CD4-positive, alpha-beta memory T cell (primary cell): ENCODE data around the gene DAZAP2. TPM values are rescaled to one million over a fixed set of nuclear protein-coding genes. Genes with fewer than 3 reads are reported as not detected.
A peak's percentile ranks its signal among the peaks of the same experiment; 100 is the strongest.
"Not testable (repeated sequence)": the region's sequence is repeated elsewhere in the genome, so short reads cannot be mapped to it uniquely, and the experiment has no call there.

Experiments
- CTCF ChIA-PET: fragments of 350-600 bp; sonication (Branson Sonifier 250); formaldehyde crosslinking; loops from one replicate; lab custom pipeline; 2021; ENCODE audit warnings: inconsistent platforms; ENCODE audit not compliant: partially characterized antibody; lab: Charles Lee
- POLR2A ChIA-PET: fragments of 350-600 bp; sonication (Branson Sonifier 250); formaldehyde crosslinking; loops from one replicate; lab custom pipeline; 2021; ENCODE audit not compliant: partially characterized antibody; lab: Charles Lee
- DNase-seq, 5 donors: peaks; one replicate each; pipeline versions ENCODE4 v3.0.0 to v3.0.0-alpha.2; 2020 to 2022; ENCODE audit warnings: mixed read lengths in 1 of 5
- H3K27ac ChIP-seq: one replicate; pipeline ENCODE4 v1.7.0; 2013; ENCODE audit warnings: low read depth, low read length
- H3K27me3 ChIP-seq: 2 replicates; pipeline ENCODE4 v1.7.0; 2013; ENCODE audit warnings: mild to moderate bottlenecking, low read length, moderate library complexity; ENCODE audit not compliant: insufficient read depth
- H3K36me3 ChIP-seq: 2 replicates; pipeline ENCODE4 v1.7.0; 2013; ENCODE audit warnings: mild to moderate bottlenecking, low read length, moderate library complexity; ENCODE audit not compliant: insufficient read depth
- H3K4me1 ChIP-seq: 2 replicates; pipeline ENCODE4 v1.7.0; 2013; ENCODE audit warnings: mild to moderate bottlenecking, low read length, moderate library complexity; ENCODE audit not compliant: insufficient read depth
- H3K4me3 ChIP-seq, 2 donors: one replicate each; pipeline ENCODE4 v1.7.0; 2013; ENCODE audit warnings: low read length in 2 of 2, mild to moderate bottlenecking in 1 of 2
- H3K9me3 ChIP-seq, 2 donors: one replicate each; pipeline ENCODE4 v1.7.0; 2013; ENCODE audit warnings: low read length in 2 of 2, control low read depth in 1 of 2; ENCODE audit not compliant: control insufficient read depth in 1 of 2
- H3K27ac Mint-ChIP-seq, 7 donors: one replicate each; pipeline ENCODE4 v1.8.0; 2020 to 2021; ENCODE audit warnings: mixed read lengths in 7 of 7, mild to moderate bottlenecking in 6 of 7, inconsistent platforms in 3 of 7, moderate library complexity in 3 of 7
- H3K27me3 Mint-ChIP-seq, 2 donors: one replicate each; pipeline ENCODE4 v1.8.0; 2020 to 2021; ENCODE audit warnings: mixed read lengths in 2 of 2
- H3K36me3 Mint-ChIP-seq, 2 donors: one replicate each; pipeline ENCODE4 v1.8.0; 2020 to 2021; ENCODE audit warnings: mixed read lengths in 2 of 2, inconsistent platforms in 1 of 2, mild to moderate bottlenecking in 1 of 2
- H3K4me1 Mint-ChIP-seq, 4 donors: one replicate each; pipeline ENCODE4 v1.8.0; 2020 to 2021; ENCODE audit warnings: mixed read lengths in 4 of 4, mild to moderate bottlenecking in 1 of 4
- H3K4me3 Mint-ChIP-seq, 8 donors: one replicate each; pipeline ENCODE4 v1.8.0; 2020 to 2021; ENCODE audit warnings: mixed read lengths in 8 of 8, mild to moderate bottlenecking in 7 of 8, moderate library complexity in 6 of 8, inconsistent platforms in 3 of 8
- H3K9me3 Mint-ChIP-seq, 8 donors: one replicate each; pipeline ENCODE4 v1.8.0; 2020 to 2021; ENCODE audit warnings: mixed read lengths in 8 of 8, mild to moderate bottlenecking in 5 of 8, inconsistent platforms in 3 of 8, moderate library complexity in 1 of 8
- intact Hi-C: fragments of 100-400 bp; cut with micrococcal nuclease; formaldehyde crosslinking; loops from one replicate; pipeline ENCODE4 v1.15.1; 2023
- polyA plus RNA-seq, 2 donors: library from polyadenylated mRNA; unstranded; fragments of 300-500 nt; fragmentation: Illumina TruSeq; gene quantifications; one replicate each; pipeline ENCODE4 v1.2.3, GENCODE V29; 2021
- total RNA-seq, 2 experiments: library from RNA; stranded (reverse); gene quantifications; one replicate each; pipeline ENCODE4 v1.2.3, GENCODE V29; 2021

DAZAP2 gene
- total and polyA plus RNA-seq, 4 experiments from 2014 or later, result 275 to 2,333 (median 804) TPM

- peak overlapping the region; percentile 91 for H3K27ac ChIP-seq
- no peaks in the 10 kb centered on the region for H3K27me3 ChIP-seq
- no peaks in the 10 kb centered on the region for H3K27me3 Mint-ChIP-seq
- peak overlapping the region; percentile 74 to 92 (median 89) for H3K27ac Mint-ChIP-seq
- no peak for DNase-seq
- H3K4me3 ChIP-seq, result peak overlapping the region in 1 of 2 donors; percentile 99
- POLR2A ChIA-PET, result interaction anchor here (0.6 to 5.1 kb wide), 10 partner anchors 13 to 604 kb away, joined by 3 to 177 read pairs (median 16); partner anchors contain the start of genes ATF1, BIN2, CSRNP2 and DAZAP2
- no peaks in the 10 kb centered on the region for H3K9me3 Mint-ChIP-seq
- CTCF ChIA-PET, result interaction anchor here (1.0 to 3.0 kb wide), 5 partner anchors 22 to 125 kb away, joined by 3 to 14 read pairs (median 5); partner anchors contain the start of gene DAZAP2
- H3K4me1 Mint-ChIP-seq, result peaks cover 17 to 37% (median 27%) of the 10 kb centered on the region in 4 donors
- H3K4me3 Mint-ChIP-seq, result peak overlapping the region; percentile 51 to 87 (median 82)
- peaks cover 3 to 6% of the 10 kb centered on the region in 2 donors for H3K36me3 Mint-ChIP-seq
- H3K36me3 ChIP-seq, result no peaks in the 10 kb centered on the region
- intact Hi-C loops, result no loop called here
- peaks cover 25% of the 10 kb centered on the region for H3K4me1 ChIP-seq
- H3K9me3 ChIP-seq, result no peaks in the 10 kb centered on the region
These were observed 22.0 kb upstream of the DAZAP2 start for GRCh38 chr12:51216642-51217041.

GRCh38 chr12:51217133-51217967, 21.3 kb upstream of the DAZAP2 start:
- intact Hi-C loops, result no loop called here
- peak overlapping the region; percentile 82 to 96 (median 94) for H3K4me3 Mint-ChIP-seq
- Histone ChIP-seq H3K27ac (peak overlapping the region; percentile 91), H3K4me1 (peaks cover 25% of the 10 kb centered on the region), H3K27me3 (no peaks in the 10 kb centered on the region), H3K9me3 (no peaks in the 10 kb centered on the region), H3K4me3 (peak overlapping the region in 1 of 2 donors; percentile 99), H3K36me3 (no peaks in the 10 kb centered on the region)
- H3K36me3 Mint-ChIP-seq, result peaks cover 3 to 6% of the 10 kb centered on the region in 2 donors
- DNase-seq, result peak; percentile 41 to 70 (median 51)
- H3K27ac Mint-ChIP-seq, result peak overlapping the region; percentile 94 to 99 (median 97)
- H3K9me3 Mint-ChIP-seq, result no peaks in the 10 kb centered on the region
- H3K4me1 Mint-ChIP-seq, result peaks cover 18 to 37% (median 28%) of the 10 kb centered on the region in 4 donors
- H3K27me3 Mint-ChIP-seq, result no peaks in the 10 kb centered on the region
- ChIA-PET POLR2A (interaction anchor here (0.6 to 5.1 kb wide), 33 partner anchors 9 to 1597 kb away, joined by 3 to 177 read pairs (median 4); partner anchors contain the start of genes ATF1, BIN2, CSRNP2 and DAZAP2), CTCF (interaction anchor here (1.0 to 3.0 kb wide), 12 partner anchors 12 to 124 kb away, joined by 3 to 14 read pairs (median 4); partner anchors contain the start of gene DAZAP2)

- peaks cover 25% of the 10 kb centered on the region for H3K4me1 ChIP-seq
- peak within 1 kb of the TSS; percentile 90 to 96 (median 94) for H3K4me3 Mint-ChIP-seq
These were observed 20.5 kb upstream of the DAZAP2 start, which contains the start of gene POU6F1 for GRCh38 chr12:51217968-51218606. Gene POU6F1, minus strand, starts transcription at chr12:51218062. Its CDS starts 11,226 bp downstream, at chr12:51206836.

GRCh38 chr12:51218607-51219161, 19.9 kb upstream of the DAZAP2 start:
- Histone ChIP-seq H3K36me3 (no peaks in the 10 kb centered on the region), H3K9me3 (no peaks in the 10 kb centered on the region), H3K27ac (peak overlapping the region; percentile 91), H3K27me3 (no peaks in the 10 kb centered on the region), H3K4me1 (peaks cover 25% of the 10 kb centered on the region), H3K4me3 (peak overlapping the region; percentile 90 to 99)
- POLR2A ChIA-PET, result interaction anchor here (0.7 to 5.1 kb wide), 29 partner anchors 8 to 1107 kb away, joined by 3 to 177 read pairs (median 4); partner anchors contain the start of genes ATF1, BIN2, COX14 and CSRNP2
- Mint-ChIP-seq H3K36me3 (peaks cover 3 to 6% of the 10 kb centered on the region in 2 donors), H3K27ac (peak overlapping the region; percentile 94 to 99 (median 97)), H3K4me1 (peaks cover 19 to 39% (median 29%) of the 10 kb centered on the region in 4 donors), H3K9me3 (peaks cover 0 to 2% (median 0%) of the 10 kb centered on the region in 8 donors), H3K27me3 (no peaks in the 10 kb centered on the region), H3K4me3 (peak overlapping the region; percentile 90 to 96 (median 94))
- intact Hi-C loops, result loop anchor here (1.0 kb wide), 3 partner anchors 20 to 170 kb away; partner anchors contain the start of genes DAZAP2, LETMD1 and TFCP2
- CTCF ChIA-PET, result interaction anchor here (0.6 to 3.0 kb wide), 15 partner anchors 12 to 192 kb away, joined by 3 to 14 read pairs (median 4); partner anchors contain the start of genes DAZAP2 and SLC11A2
- DNase-seq, result no peak

More at GRCh38 chr12:51217968-51218606, 20.5 kb upstream of the DAZAP2 start, which contains the start of gene POU6F1:
- Mint-ChIP-seq H3K27ac (peak within 1 kb of the TSS; percentile 94 to 99 (median 97)), H3K9me3 (peaks cover 0 to 2% (median 0%) of the 10 kb centered on the region in 8 donors), H3K27me3 (no peaks in the 10 kb centered on the region), H3K4me1 (peaks cover 19 to 39% (median 29%) of the 10 kb centered on the region in 4 donors), H3K36me3 (peaks cover 3 to 6% of the 10 kb centered on the region in 2 donors)
- H3K27ac ChIP-seq, result peak within 1 kb of the TSS; percentile 91
- H3K27me3 ChIP-seq, result no peaks in the 10 kb centered on the region
- H3K36me3 ChIP-seq, result no peaks in the 10 kb centered on the region
- H3K4me3 ChIP-seq, result peak within 1 kb of the TSS; percentile 90 to 99
- intact Hi-C loops, result loop anchor here (1.0 kb wide), 3 partner anchors 20 to 170 kb away; partner anchors contain the start of genes DAZAP2, LETMD1 and TFCP2
- ChIA-PET POLR2A (interaction anchor here (0.6 to 5.1 kb wide), 38 partner anchors 9 to 1598 kb away, joined by 3 to 177 read pairs (median 4); partner anchors contain the start of genes ATF1, BIN2, COX14 and CSRNP2), CTCF (interaction anchor here (0.6 to 3.0 kb wide), 14 partner anchors 12 to 192 kb away, joined by 3 to 14 read pairs (median 4); partner anchors contain the start of genes DAZAP2 and SLC11A2)
- peak; percentile 76 to 82 (median 80) for DNase-seq
- no peaks in the 10 kb centered on the region for H3K9me3 ChIP-seq

- peaks cover 19 to 36% (median 27%) of the 10 kb centered on the region in 4 donors for H3K4me1 Mint-ChIP-seq
- peak overlapping the region; percentile 48 to 97 (median 94) for H3K27ac Mint-ChIP-seq
- no peaks in the 10 kb centered on the region for H3K27me3 Mint-ChIP-seq
- Histone ChIP-seq H3K9me3 (no peaks in the 10 kb centered on the region), H3K4me1 (peaks cover 25% of the 10 kb centered on the region), H3K27ac (no peak overlapping the region), H3K36me3 (no peaks in the 10 kb centered on the region), H3K27me3 (no peaks in the 10 kb centered on the region), H3K4me3 (no peak overlapping the region)
- H3K9me3 Mint-ChIP-seq, result peaks cover 0 to 2% (median 0%) of the 10 kb centered on the region in 8 donors
- peaks cover 1 to 4% of the 10 kb centered on the region in 2 donors for H3K36me3 Mint-ChIP-seq
- peak overlapping the region; percentile 50 to 96 (median 93) for H3K4me3 Mint-ChIP-seq
- ChIA-PET POLR2A (interaction anchor here (1.2 to 5.1 kb wide), 4 partner anchors 21 to 1108 kb away, joined by 3 to 177 read pairs (median 8); partner anchors contain the start of genes COX14 and DAZAP2), CTCF (interaction anchor here (0.8 to 2.8 kb wide), 4 partner anchors 16 to 28 kb away, joined by 3 to 9 read pairs (median 6); partner anchors contain the start of gene DAZAP2)
- DNase-seq, result no peak
- intact Hi-C loops, result no loop called here
These were observed 19.3 kb upstream of the DAZAP2 start for GRCh38 chr12:51219322-51219721.

GRCh38 chr12:51219857-51220256, 18.8 kb upstream of the DAZAP2 start:
- ChIA-PET CTCF (interaction anchor here (1.5 kb wide), 1 partner anchor 19 kb away, joined by 3 read pairs; the partner anchor contains the start of gene DAZAP2), POLR2A (interaction anchor here (1.2 kb wide), 1 partner anchor 19 kb away, joined by 3 read pairs; the partner anchor contains the start of gene DAZAP2)
- H3K9me3 Mint-ChIP-seq, H3K36me3 Mint-ChIP-seq, H3K27me3 Mint-ChIP-seq, intact Hi-C loops, H3K27me3 ChIP-seq, H3K36me3 ChIP-seq, H3K4me3 ChIP-seq, H3K9me3 ChIP-seq, H3K27ac ChIP-seq, DNase-seq: not testable (repeated sequence)
- H3K27ac Mint-ChIP-seq, result peak overlapping the region in 3 of 7 donors; percentile 94 to 96 (median 94)
- peaks cover 18 to 33% (median 25%) of the 10 kb centered on the region in 4 donors for H3K4me1 Mint-ChIP-seq
- H3K4me3 Mint-ChIP-seq, result peak overlapping the region in 3 of 8 donors; percentile 10 to 96 (median 90)
- H3K4me1 ChIP-seq, result peaks cover 25% of the 10 kb centered on the region
